ENCODE results near the gene RAB37. TPM values are rescaled to one million over a fixed set of nuclear protein-coding genes. Genes with fewer than 3 reads are reported as not detected.

Gene RAB37
- total and polyA plus RNA-seq, 9 of the 15 experiments (the other 6 are each of a cell fraction or from before 2014, with no cell fraction given) = 0.03 to 0.27 (median 0.11) TPM; not detected in 4

GRCh38 chr17:74748529-74749278 lies 11.6 kb downstream of the RAB37 start, which contains the start of gene NHERF1 (continued):
- no peak for TF ChIP-seq TAF9B (IDR thresholded peaks at IDR 0.05; ENCODE audit: partially characterized antibody)
- TF ChIP-seq ZNF740 (CRISPR knock-in tag; IDR thresholded peaks at IDR 0.05) = no peak
- TF ChIP-seq ZNF740 (tag; IDR thresholded peaks at IDR 0.05) = no peak
- TF ChIP-seq IFI16 (CRISPR knock-in tag; IDR thresholded peaks at IDR 0.05) = no peak
- TF ChIP-seq XRCC3 (IDR thresholded peaks at IDR 0.05) = no peak
- TF ChIP-seq POLR3A (IDR thresholded peaks at IDR 0.05; ENCODE audit: borderline replicate concordance, extremely low read depth, insufficient read depth, insufficient read length) = no peak
- TF ChIP-seq TAF1 (IDR thresholded peaks at IDR 0.05; ENCODE audit: control insufficient read depth, extremely low read depth, insufficient read depth, low read length, severe bottlenecking) = peak; percentile 95
- no peak for TF ChIP-seq E2F3 (CRISPR knock-in tag; IDR thresholded peaks at IDR 0.05)
- TF ChIP-seq KHSRP (IDR thresholded peaks at IDR 0.05) = no peak
- no peak for TF ChIP-seq HNRNPLL (IDR thresholded peaks at IDR 0.05; ENCODE audit: low read depth, low read length, poor library complexity, severe bottlenecking)
- TF ChIP-seq ZFPM2 (CRISPR knock-in tag; IDR thresholded peaks at IDR 0.05) = no peak
- TF ChIP-seq CHD2 (IDR thresholded peaks at IDR 0.05; ENCODE audit: low read depth, low read length) = no peak
- no peak for TF ChIP-seq ETS2 (tag; IDR thresholded peaks at IDR 0.05; ENCODE audit: borderline replicate concordance, poor library complexity, severe bottlenecking)
- TF ChIP-seq TAF15 (IDR thresholded peaks at IDR 0.05; ENCODE audit: low read depth, low read length) = no peak
- TF ChIP-seq ZNF699 (CRISPR knock-in tag; IDR thresholded peaks at IDR 0.05; ENCODE audit: insufficient replicate concordance) = no peak
- TF ChIP-seq ELK3 (CRISPR knock-in tag; IDR thresholded peaks at IDR 0.05) = no peak
- no peak for TF ChIP-seq ZZZ3 (IDR thresholded peaks at IDR 0.05)
- no peak for TF ChIP-seq TCFL5 (CRISPR knock-in tag; conservative IDR thresholded peaks at IDR 0.05)
- TF ChIP-seq ZNF583 (CRISPR knock-in tag; IDR thresholded peaks at IDR 0.05) = no peak

Measured in K562 (cell line).